GM23248 (cell line): ENCODE measurements around the gene DDOST.

Experiments used
- EZH2 ChIP-seq: fragments of 200-600 bp; sonication (generic); IDR thresholded peaks from 2 replicates; pipeline ENCODE4 v1.6.1; 2018; ENCODE audit warnings: antibody characterized with exemption, mild to moderate bottlenecking; ENCODE audit not compliant: insufficient read depth, poor library complexity, severe bottlenecking
- EZH2phosphoT487 ChIP-seq: fragments of 200-600 bp; sonication (generic); IDR thresholded peaks from 2 replicates; pipeline ENCODE4 v1.6.1; 2018; ENCODE audit warnings: antibody characterized with exemption, moderate library complexity, mild to moderate bottlenecking, low read depth; ENCODE audit not compliant: insufficient read depth

GRCh38 chr1:20618550-20618949 is 42.6 kb downstream of the DDOST start:
- TF ChIP-seq EZH2 (no peak), EZH2phosphoT487 (no peak)
